Glomerular visceral epithelial cell (primary cell): ENCODE results near the gene MPRIP.
"Not testable (repeated sequence)": the region's sequence is repeated elsewhere in the genome, so short reads cannot be mapped to it uniquely, and the experiment has no call there.

Experiments used
- DNase-seq: peaks from one replicate; pipeline ENCODE4 v3.0.0-alpha.2; 2016; ENCODE audit errors: extremely low spot score

The MPRIP gene

GRCh38 chr17:17042384-17042736 is at the start of gene MPRIP:
TSS of gene MPRIP (plus strand) at chr17:17042457. CDS start at chr17:17042849, 392 bp downstream.
- DNase-seq, result no peak

GRCh38 chr17:16994631-16995030 is 47.6 kb upstream of the MPRIP start:
- DNase-seq, result no peak

GRCh38 chr17:16995930-16996329 is 46.3 kb upstream of the MPRIP start:
- DNase-seq, result no peak

- DNase-seq, result not testable (repeated sequence)
Measured at GRCh38 chr17:16996726-16997125, 45.5 kb upstream of the MPRIP start.

- DNase-seq, result peak; percentile 69
Measured at GRCh38 chr17:16997514-16998429, 44.5 kb upstream of the MPRIP start.

- no peak for DNase-seq
Measured at GRCh38 chr17:16999931-17000625, 42.2 kb upstream of the MPRIP start.

- no peak for DNase-seq
Measured at GRCh38 chr17:17001076-17001777, 41.0 kb upstream of the MPRIP start.

- DNase-seq, result peak; percentile 75
Measured at GRCh38 chr17:17001874-17002520, 40.3 kb upstream of the MPRIP start.

GRCh38 chr17:17002731-17003715 is 39.2 kb upstream of the MPRIP start:
- not testable (repeated sequence) for DNase-seq

- no peak for DNase-seq
Measured at GRCh38 chr17:17004251-17004996, 37.8 kb upstream of the MPRIP start.

- DNase-seq, result not testable (repeated sequence)
Measured at GRCh38 chr17:17004997-17005614, 37.2 kb upstream of the MPRIP start.

GRCh38 chr17:17007891-17008290 is 34.4 kb upstream of the MPRIP start:
- DNase-seq, result not testable (repeated sequence)

- not testable (repeated sequence) for DNase-seq
Measured at GRCh38 chr17:17008621-17009397, 33.4 kb upstream of the MPRIP start.

- DNase-seq, result peak; percentile 42
Measured at GRCh38 chr17:17009972-17010371, 32.3 kb upstream of the MPRIP start.

GRCh38 chr17:17010545-17011034 is 31.7 kb upstream of the MPRIP start:
- DNase-seq, result not testable (repeated sequence)

GRCh38 chr17:17011043-17011907 is 31.0 kb upstream of the MPRIP start:
- peak; percentile 93 for DNase-seq
